ENCODE results near the gene KCNIP1. TPM values are rescaled to one million over a fixed set of nuclear protein-coding genes. Genes with fewer than 3 reads are reported as not detected.
"Not testable (repeated sequence)": the region's sequence is repeated elsewhere in the genome, so short reads cannot be mapped to it uniquely, and the experiment has no call there.

The KCNIP1 gene
- polyA plus RNA-seq, 1 of the 3 experiments (the other 2 are of a cell fraction): 1.3 TPM

DNA sequence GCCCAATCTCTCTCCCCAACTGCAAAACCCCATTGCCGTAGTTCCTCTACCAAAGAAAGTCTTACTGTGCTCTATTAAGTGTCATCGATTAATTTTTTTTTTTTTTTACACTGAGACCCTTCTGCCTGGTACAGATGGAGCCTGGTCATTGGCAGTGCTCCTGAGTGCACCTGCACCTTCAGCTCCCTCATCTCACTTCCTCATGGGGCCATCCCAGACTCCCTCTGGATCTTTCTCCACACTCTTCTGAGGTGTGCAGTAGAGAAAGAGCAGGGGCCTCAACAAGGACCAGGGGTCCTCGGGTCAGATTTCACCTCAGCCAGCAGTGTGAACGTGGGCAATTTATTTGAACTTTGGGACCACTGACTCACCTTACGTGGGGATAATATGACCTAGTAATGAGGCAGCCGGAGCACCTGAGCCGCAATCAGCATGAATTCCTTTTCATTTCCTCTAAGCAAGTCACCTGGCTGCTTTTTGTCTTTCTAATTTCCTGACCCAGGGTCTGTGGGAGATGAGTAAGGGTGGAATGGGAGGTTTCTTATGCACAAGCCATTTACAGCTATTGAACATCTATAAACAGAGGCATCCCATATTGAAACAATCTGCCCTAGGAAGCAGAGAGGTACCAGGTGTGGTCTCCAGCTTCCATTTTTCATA is 257.4 kb downstream of the KCNIP1 start:
- ChIA-PET POLR2A (no interaction called here), CTCF (interaction anchor here (0.6 to 1.4 kb wide), 2 partner anchors 13 to 17 kb away, joined by 3 to 4 read pairs; no protein-coding TSS in a partner anchor)
- Histone ChIP-seq H2AFZ (ENCODE audit: low read depth) (no peak overlapping the region), H3K4me2 (no peak overlapping the region), H3K36me3 (replicated peaks in 1 of 2; ENCODE audit: control insufficient read depth in 1 of 2, insufficient read depth in 2 of 2, low read length in 1 of 2) (no peaks in the 10 kb centered on the region), H3F3A (replicated peaks; ENCODE audit: insufficient read depth) (no peaks in the 10 kb centered on the region), H4K20me1 (ENCODE audit: insufficient read depth) (no peaks in the 10 kb centered on the region), H3K27me3 (ENCODE audit: insufficient read depth) (no peaks in the 10 kb centered on the region; the same call in 1 of the 2 replicates), H3K4me1 (ENCODE audit: control insufficient read depth in 1 of 2, insufficient read depth in 2 of 2, low read depth in 1 of 2, low read length in 1 of 2) (peaks cover 0 to 7% of the 10 kb centered on the region in 2 experiments; a peak in 1 of 4 replicates), H3K9ac (no peak overlapping the region), H3K9me2 (no peaks in the 10 kb centered on the region), H3K27ac (ENCODE audit: low read depth in 2 of 2, low read length in 1 of 2) (no peak overlapping the region), H3K79me2 (ENCODE audit: insufficient read depth) (no peaks in the 10 kb centered on the region), H3K9me3 (no peaks in the 10 kb centered on the region), H3K4me3 (ENCODE audit: low read depth in 2 of 2, low read length in 1 of 2) (no peak overlapping the region)
- TF ChIP-seq, protein P1, sequence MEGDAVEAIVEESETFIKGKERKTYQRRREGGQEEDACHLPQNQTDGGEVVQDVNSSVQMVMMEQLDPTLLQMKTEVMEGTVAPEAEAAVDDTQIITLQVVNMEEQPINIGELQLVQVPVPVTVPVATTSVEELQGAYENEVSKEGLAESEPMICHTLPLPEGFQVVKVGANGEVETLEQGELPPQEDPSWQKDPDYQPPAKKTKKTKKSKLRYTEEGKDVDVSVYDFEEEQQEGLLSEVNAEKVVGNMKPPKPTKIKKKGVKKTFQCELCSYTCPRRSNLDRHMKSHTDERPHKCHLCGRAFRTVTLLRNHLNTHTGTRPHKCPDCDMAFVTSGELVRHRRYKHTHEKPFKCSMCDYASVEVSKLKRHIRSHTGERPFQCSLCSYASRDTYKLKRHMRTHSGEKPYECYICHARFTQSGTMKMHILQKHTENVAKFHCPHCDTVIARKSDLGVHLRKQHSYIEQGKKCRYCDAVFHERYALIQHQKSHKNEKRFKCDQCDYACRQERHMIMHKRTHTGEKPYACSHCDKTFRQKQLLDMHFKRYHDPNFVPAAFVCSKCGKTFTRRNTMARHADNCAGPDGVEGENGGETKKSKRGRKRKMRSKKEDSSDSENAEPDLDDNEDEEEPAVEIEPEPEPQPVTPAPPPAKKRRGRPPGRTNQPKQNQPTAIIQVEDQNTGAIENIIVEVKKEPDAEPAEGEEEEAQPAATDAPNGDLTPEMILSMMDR (IDR thresholded peaks at IDR 0.05): no peak
- TF ChIP-seq, protein P2, sequence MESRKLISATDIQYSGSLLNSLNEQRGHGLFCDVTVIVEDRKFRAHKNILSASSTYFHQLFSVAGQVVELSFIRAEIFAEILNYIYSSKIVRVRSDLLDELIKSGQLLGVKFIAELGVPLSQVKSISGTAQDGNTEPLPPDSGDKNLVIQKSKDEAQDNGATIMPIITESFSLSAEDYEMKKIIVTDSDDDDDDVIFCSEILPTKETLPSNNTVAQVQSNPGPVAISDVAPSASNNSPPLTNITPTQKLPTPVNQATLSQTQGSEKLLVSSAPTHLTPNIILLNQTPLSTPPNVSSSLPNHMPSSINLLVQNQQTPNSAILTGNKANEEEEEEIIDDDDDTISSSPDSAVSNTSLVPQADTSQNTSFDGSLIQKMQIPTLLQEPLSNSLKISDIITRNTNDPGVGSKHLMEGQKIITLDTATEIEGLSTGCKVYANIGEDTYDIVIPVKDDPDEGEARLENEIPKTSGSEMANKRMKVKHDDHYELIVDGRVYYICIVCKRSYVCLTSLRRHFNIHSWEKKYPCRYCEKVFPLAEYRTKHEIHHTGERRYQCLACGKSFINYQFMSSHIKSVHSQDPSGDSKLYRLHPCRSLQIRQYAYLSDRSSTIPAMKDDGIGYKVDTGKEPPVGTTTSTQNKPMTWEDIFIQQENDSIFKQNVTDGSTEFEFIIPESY (IDR thresholded peaks at IDR 0.05; ENCODE audit: borderline replicate concordance, low read depth): no peak
- TF ChIP-seq JUND (IDR thresholded peaks at IDR 0.05) (no peak), FOXM1 (IDR thresholded peaks at IDR 0.05; ENCODE audit: low read depth) (no peak), YY1 (IDR thresholded peaks at IDR 0.05; ENCODE audit: low read depth) (no peak), GABPA (IDR thresholded peaks at IDR 0.05; ENCODE audit: low read depth) (no peak), RAD21 (IDR thresholded peaks at IDR 0.05; ENCODE audit: low read length) (no peak), RXRA (IDR thresholded peaks at IDR 0.05; ENCODE audit: borderline replicate concordance, low read depth) (no peak)
- 61% methylated on average over 7 of the region's 7 CpGs for WGBS (ENCODE audit: low lambda C conversion rate)
- DNase-seq: no peak

- H3K27me3 ChIP-seq (ENCODE audit: insufficient read depth): no peaks in the 10 kb centered on the region; the same call in 1 of the 2 replicates
- H3K9ac ChIP-seq: no peak overlapping the region
- no peak for DNase-seq
- no peak overlapping the region for H3K4me3 ChIP-seq (ENCODE audit: low read depth in 2 of 2, low read length in 1 of 2)
- no peak overlapping the region for H3K4me2 ChIP-seq
- H3F3A ChIP-seq (replicated peaks; ENCODE audit: insufficient read depth): no peaks in the 10 kb centered on the region
- H3K9me2 ChIP-seq: no peaks in the 10 kb centered on the region
- H4K20me1 ChIP-seq (ENCODE audit: insufficient read depth): no peaks in the 10 kb centered on the region
- peaks cover 0 to 7% of the 10 kb centered on the region in 2 experiments; a peak in 1 of 4 replicates for H3K4me1 ChIP-seq (ENCODE audit: control insufficient read depth in 1 of 2, insufficient read depth in 2 of 2, low read depth in 1 of 2, low read length in 1 of 2)
- TF ChIP-seq MXI1 (IDR thresholded peaks at IDR 0.05; ENCODE audit: low read depth, low read length) (no peak), JUND (IDR thresholded peaks at IDR 0.05) (no peak)
- CTCF ChIA-PET: interaction anchor here (0.6 to 1.4 kb wide), 2 partner anchors 13 to 16 kb away, joined by 3 to 4 read pairs; no protein-coding TSS in a partner anchor
- H2AFZ ChIP-seq (ENCODE audit: low read depth): no peak overlapping the region
- no peaks in the 10 kb centered on the region for H3K9me3 ChIP-seq
- no peak overlapping the region for H3K27ac ChIP-seq (ENCODE audit: low read depth in 2 of 2, low read length in 1 of 2)
- 65% methylated on average over 6 of the region's 6 CpGs for WGBS (ENCODE audit: low lambda C conversion rate)
- no peaks in the 10 kb centered on the region for H3K36me3 ChIP-seq (replicated peaks in 1 of 2; ENCODE audit: control insufficient read depth in 1 of 2, insufficient read depth in 2 of 2, low read length in 1 of 2)
- POLR2A ChIA-PET: no interaction called here
- no peaks in the 10 kb centered on the region for H3K79me2 ChIP-seq (ENCODE audit: insufficient read depth)
Measured at GRCh38 chr5:170761708-170762066, 257.9 kb downstream of the KCNIP1 start.

- H3K9ac ChIP-seq; CTCF ChIA-PET; H3K36me3 ChIP-seq (replicated peaks in 1 of 2; ENCODE audit: control insufficient read depth in 1 of 2, insufficient read depth in 2 of 2, low read length in 1 of 2); H3K27me3 ChIP-seq (ENCODE audit: insufficient read depth); DNase-seq; H3K9me2 ChIP-seq; H3K4me2 ChIP-seq; H3K9me3 ChIP-seq; H3F3A ChIP-seq (replicated peaks; ENCODE audit: insufficient read depth); H3K4me3 ChIP-seq (ENCODE audit: low read depth in 2 of 2, low read length in 1 of 2); H3K4me1 ChIP-seq (ENCODE audit: control insufficient read depth in 1 of 2, insufficient read depth in 2 of 2, low read depth in 1 of 2, low read length in 1 of 2); H4K20me1 ChIP-seq (ENCODE audit: insufficient read depth); H3K27ac ChIP-seq (ENCODE audit: low read depth in 2 of 2, low read length in 1 of 2); H3K79me2 ChIP-seq (ENCODE audit: insufficient read depth); POLR2A ChIA-PET; H2AFZ ChIP-seq (ENCODE audit: low read depth): not testable (repeated sequence)
- WGBS (ENCODE audit: low lambda C conversion rate): 81% methylated on average over 9 of the region's 9 CpGs
Measured at GRCh38 chr5:170762298-170762697, 258.5 kb downstream of the KCNIP1 start.

DNA sequence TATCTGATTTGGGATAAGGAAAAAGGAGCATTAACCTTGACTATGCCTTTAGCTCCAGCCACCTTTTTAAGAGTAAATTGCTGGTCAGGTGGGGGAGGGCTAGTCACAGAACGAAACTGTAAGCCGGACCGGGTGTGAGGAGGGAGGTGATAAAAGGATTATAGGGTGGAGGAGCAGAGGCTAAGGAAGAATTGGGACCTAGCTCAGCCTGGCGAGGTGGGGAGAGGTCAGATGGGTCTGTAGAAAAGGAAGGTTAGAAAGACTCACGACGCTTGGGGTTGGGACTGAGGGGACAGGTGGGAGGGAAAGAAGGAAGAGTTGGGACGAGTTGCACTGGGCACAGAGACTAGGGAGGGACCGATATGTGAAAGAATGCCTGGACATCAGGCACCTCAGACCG is 262.0 kb downstream of the KCNIP1 start:
- H3K27me3 ChIP-seq (ENCODE audit: insufficient read depth); H3K4me3 ChIP-seq (ENCODE audit: low read depth in 2 of 2, low read length in 1 of 2); H3K9ac ChIP-seq; H3K79me2 ChIP-seq (ENCODE audit: insufficient read depth); H4K20me1 ChIP-seq (ENCODE audit: insufficient read depth); H2AFZ ChIP-seq (ENCODE audit: low read depth); H3F3A ChIP-seq (replicated peaks; ENCODE audit: insufficient read depth); POLR2A ChIA-PET; H3K9me2 ChIP-seq; H3K27ac ChIP-seq (ENCODE audit: low read depth in 2 of 2, low read length in 1 of 2); H3K36me3 ChIP-seq (replicated peaks in 1 of 2; ENCODE audit: control insufficient read depth in 1 of 2, insufficient read depth in 2 of 2, low read length in 1 of 2); H3K4me2 ChIP-seq; DNase-seq; H3K9me3 ChIP-seq: not testable (repeated sequence)
- CTCF ChIA-PET: interaction anchor here (0.7 kb wide), 1 partner anchor 11 kb away, joined by 3 read pairs; no protein-coding TSS in a partner anchor
- WGBS (ENCODE audit: low lambda C conversion rate): 55% methylated on average over 9 of the region's 9 CpGs
- H3K4me1 ChIP-seq (ENCODE audit: control insufficient read depth in 1 of 2, insufficient read depth in 2 of 2, low read depth in 1 of 2, low read length in 1 of 2): peaks cover 0 to 10% of the 10 kb centered on the region in 2 experiments; a peak in 2 of 4 replicates

Measured in SK-N-SH (cell line).